Smooth muscle cell (in vitro differentiated cells): ENCODE measurements around the gene DNAJC1. TPM values are rescaled to one million over a fixed set of nuclear protein-coding genes. Genes with fewer than 3 reads are reported as not detected.
A peak's percentile ranks its signal among the peaks of the same experiment; 100 is the strongest.

Source experiments
- DNase-seq: peaks from one replicate; lab custom pipeline; 2025; ENCODE audit not compliant: unreplicated experiment; lab: John Stamatoyannopoulos, UW
- H2AFZ ChIP-seq: fragments of 200-600 bp; sonication (generic); 2 replicates; pipeline ENCODE4 v1.6.0; 2016; ENCODE audit warnings: antibody characterized with exemption, low read depth, mild to moderate bottlenecking
- H3F3A ChIP-seq: fragments of 200-600 bp; sonication (generic); 2 replicates; pipeline ENCODE4 v1.6.0; 2017; ENCODE audit warnings: antibody characterized with exemption, low read depth
- H3K27ac ChIP-seq: fragments of 200-600 bp; sonication (generic); 2 replicates; pipeline ENCODE4 v1.5.1; 2016; ENCODE audit warnings: low read depth, mild to moderate bottlenecking
- H3K27me3 ChIP-seq: fragments of 200-600 bp; sonication (generic); 2 replicates; pipeline ENCODE4 v1.6.1; 2016; ENCODE audit warnings: low read depth, mild to moderate bottlenecking
- H3K36me3 ChIP-seq: fragments of 200-600 bp; sonication (generic); 2 replicates; pipeline ENCODE4 v1.5.1; 2016; ENCODE audit warnings: low read depth
- H3K4me1 ChIP-seq: fragments of 200-600 bp; sonication (generic); 2 replicates; pipeline ENCODE4 v1.5.1; 2016; ENCODE audit warnings: low read depth
- H3K4me2 ChIP-seq: fragments of 200-600 bp; sonication (generic); 2 replicates; pipeline ENCODE4 v1.6.0; 2016; ENCODE audit warnings: mild to moderate bottlenecking
- H3K4me3 ChIP-seq: fragments of 200-600 bp; sonication (generic); 2 replicates; pipeline ENCODE4 v1.5.1; 2016; ENCODE audit warnings: mild to moderate bottlenecking
- H3K79me2 ChIP-seq: fragments of 200-600 bp; sonication (generic); 2 replicates; pipeline ENCODE4 v1.6.0; 2016; ENCODE audit warnings: low read depth, mild to moderate bottlenecking
- H3K9ac ChIP-seq: fragments of 200-600 bp; sonication (generic); 2 replicates; pipeline ENCODE4 v1.6.0; 2016; ENCODE audit warnings: low read depth
- H3K9me3 ChIP-seq: fragments of 200-600 bp; sonication (generic); replicated peaks from 2 replicates; pipeline ENCODE4 v1.5.1; 2016; ENCODE audit warnings: low read depth
- H4K20me1 ChIP-seq: fragments of 200-600 bp; sonication (generic); 2 replicates; pipeline ENCODE4 v1.6.0; 2016; ENCODE audit warnings: low read depth
- CTCF ChIP-seq: fragments of 200-600 bp; sonication (generic); IDR thresholded peaks from 2 replicates; pipeline ENCODE4 v1.5.1; 2017; ENCODE audit warnings: borderline replicate concordance, mild to moderate bottlenecking, antibody characterized with exemption; ENCODE audit not compliant: insufficient read depth, poor library complexity, severe bottlenecking
- WGBS: methylation state at CpG from one replicate; pipeline ENCODE4 v1.1.7; 2016; ENCODE audit warnings: low lambda C conversion rate; 5-methylcytosine and 5-hydroxymethylcytosine counted together
- polyA plus RNA-seq: library from polyadenylated mRNA; unstranded; fragments of >200 nt; fragmentation: Nextera tagmentation; extraction: Ambion mirVana; gene quantifications from 2 replicates; pipeline ENCODE4 v1.2.1, GENCODE V29; 2016
- total RNA-seq: library from RNA; depleted of rRNA; stranded (reverse); fragments of >200 nt; gene quantifications from 2 replicates; pipeline ENCODE4 v1.2.3, GENCODE V29; 2014

Gene DNAJC1
- total and polyA plus RNA-seq, 2 experiments from 2014 or later, result 67.0 to 88.5 TPM

DNA sequence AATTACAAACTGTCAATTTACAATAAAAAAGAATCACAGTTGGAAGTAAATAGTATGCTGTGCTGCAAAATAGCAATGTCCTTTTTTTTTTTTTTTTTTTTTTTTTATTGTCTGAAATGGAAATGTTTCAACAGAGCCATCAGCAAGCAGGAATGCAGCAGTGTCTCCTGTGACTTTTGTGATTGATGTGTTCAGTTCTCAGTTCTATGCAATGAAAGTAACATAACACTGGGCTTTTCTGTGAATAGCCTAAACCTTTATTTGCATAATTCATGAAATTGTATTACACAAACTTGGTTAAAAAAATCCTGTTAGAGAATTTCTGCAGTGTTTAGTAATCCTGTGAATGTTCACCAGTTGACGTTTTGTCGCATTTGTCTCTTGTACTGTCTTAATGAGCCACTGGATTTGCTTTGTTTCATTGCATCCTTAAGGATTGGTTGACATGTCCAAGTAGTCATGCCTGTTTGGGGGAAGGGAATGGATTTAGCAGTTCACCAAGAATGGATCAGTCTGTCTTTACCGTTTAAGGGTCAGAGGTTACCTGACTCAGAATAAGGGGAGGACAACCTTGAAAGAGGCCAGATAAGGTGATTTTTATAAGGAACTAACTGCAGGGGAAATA, 276.8 kb downstream of the DNAJC1 start:
- H3K79me2 ChIP-seq, result peaks cover 26% of the 10 kb centered on the region
- no peak overlapping the region for H3K4me3 ChIP-seq
- H4K20me1 ChIP-seq, result peaks cover 49% of the 10 kb centered on the region
- DNase-seq, result no peak
- H3K9me3 ChIP-seq, result no peaks in the 10 kb centered on the region
- TF ChIP-seq CTCF, result no peak
- WGBS, result 25% methylated on average over 3 of the region's 3 CpGs
- peaks cover 35% of the 10 kb centered on the region for H3F3A ChIP-seq
- H3K27ac ChIP-seq, result peak overlapping the region; percentile 13
- H2AFZ ChIP-seq, result no peak overlapping the region
- H3K4me2 ChIP-seq, result peak overlapping the region; percentile 59
- H3K4me1 ChIP-seq, result peaks cover 48% of the 10 kb centered on the region
- no peaks in the 10 kb centered on the region for H3K27me3 ChIP-seq
- no peak overlapping the region for H3K9ac ChIP-seq
- H3K36me3 ChIP-seq, result no peaks in the 10 kb centered on the region

- H3K9ac ChIP-seq, result peak overlapping the region; percentile 38
- peak; percentile 37 for DNase-seq
These were observed 278.7 kb downstream of the DNAJC1 start for GRCh38 chr10:21724687-21725367.

DNA sequence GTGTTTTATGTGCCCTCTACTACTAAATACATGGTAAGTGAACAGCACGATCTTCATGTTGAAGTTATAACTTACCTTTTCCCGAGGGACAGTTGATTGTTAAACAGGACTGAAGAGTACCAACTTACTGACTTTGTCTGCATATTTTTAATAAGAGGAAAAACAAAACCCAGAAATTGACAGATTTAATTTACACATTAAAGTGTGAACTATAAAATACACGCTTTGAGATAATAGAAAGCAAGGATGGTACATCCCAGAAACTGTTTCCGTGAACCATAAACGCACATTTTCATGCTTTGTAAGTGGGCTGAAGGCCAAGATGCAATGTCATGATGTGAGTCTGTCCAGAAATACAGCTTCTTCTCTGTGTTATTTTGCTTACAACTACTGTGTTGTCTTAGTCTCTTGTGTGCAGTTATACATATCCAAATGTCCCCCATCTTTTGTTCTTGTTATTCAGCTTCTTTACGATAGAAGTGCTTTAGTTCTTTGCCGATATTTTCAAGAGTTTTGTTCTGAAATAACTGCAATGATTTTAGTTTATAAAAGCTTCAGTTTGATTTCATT, 279.4 kb downstream of the DNAJC1 start:
- Histone ChIP-seq H3K4me2 (peak overlapping the region; percentile 64), H2AFZ (no peak overlapping the region), H3F3A (peaks cover 29% of the 10 kb centered on the region), H3K4me1 (peaks cover 39% of the 10 kb centered on the region), H3K9ac (peak overlapping the region; percentile 38), H3K79me2 (peaks cover 24% of the 10 kb centered on the region), H3K9me3 (no peaks in the 10 kb centered on the region), H3K27ac (peak overlapping the region; percentile 70), H3K27me3 (no peaks in the 10 kb centered on the region), H3K36me3 (no peaks in the 10 kb centered on the region), H4K20me1 (peaks cover 69% of the 10 kb centered on the region), H3K4me3 (peak overlapping the region; percentile 19)
- no peak for DNase-seq
- TF ChIP-seq CTCF, result no peak
- whole genome bisulfite sequencing, result 54% methylated on average over 7 of the region's 7 CpGs

More at GRCh38 chr10:21724687-21725367, 278.7 kb downstream of the DNAJC1 start:
- Histone ChIP-seq H3K4me1 (peaks cover 39% of the 10 kb centered on the region), H3K9me3 (no peaks in the 10 kb centered on the region), H3K27me3 (no peaks in the 10 kb centered on the region), H3K4me3 (peak overlapping the region; percentile 19), H3K27ac (peak overlapping the region; percentile 70), H3K4me2 (peak overlapping the region; percentile 64), H3K79me2 (peaks cover 23% of the 10 kb centered on the region), H3K36me3 (no peaks in the 10 kb centered on the region), H4K20me1 (peaks cover 64% of the 10 kb centered on the region), H2AFZ (no peak overlapping the region), H3F3A (peaks cover 35% of the 10 kb centered on the region)
- TF ChIP-seq CTCF, result no peak
- 2% methylated on average over 4 of the region's 4 CpGs for WGBS
